Left forelimb (tissue), 1 donor: ENCODE data around the gene CDC42BPA.
"Not testable (repeated sequence)": the region's sequence is repeated elsewhere in the genome, so short reads cannot be mapped to it uniquely, and the experiment has no call there.

Source experiments
- DNase-seq: peaks from one replicate; pipeline ENCODE4 v3.0.0-alpha.2; 2018; ENCODE audit warnings: low spot score

The CDC42BPA gene

GRCh38 chr1:227192163-227192562 is 126.1 kb downstream of the CDC42BPA start:
- no peak for DNase-seq

GRCh38 chr1:227191607-227192006 is 126.7 kb downstream of the CDC42BPA start:
- no peak for DNase-seq

GRCh38 chr1:227190321-227190720 is 128.0 kb downstream of the CDC42BPA start:
- DNase-seq, result no peak

- DNase-seq, result no peak
These were observed 133.0 kb downstream of the CDC42BPA start for GRCh38 chr1:227185291-227185690.

GRCh38 chr1:227182012-227182411 is 136.3 kb downstream of the CDC42BPA start:
- no peak for DNase-seq

- no peak for DNase-seq
These were observed 142.7 kb downstream of the CDC42BPA start for GRCh38 chr1:227175611-227176010.

- no peak for DNase-seq
These were observed 144.1 kb downstream of the CDC42BPA start for GRCh38 chr1:227174164-227174563.

GRCh38 chr1:227170361-227171166 is 147.7 kb downstream of the CDC42BPA start:
- DNase-seq, result no peak

GRCh38 chr1:227169343-227169742 is 148.9 kb downstream of the CDC42BPA start:
- DNase-seq, result no peak

- no peak for DNase-seq
These were observed 150.8 kb downstream of the CDC42BPA start for GRCh38 chr1:227167276-227168101.

GRCh38 chr1:227166559-227166958 is 151.7 kb downstream of the CDC42BPA start:
- no peak for DNase-seq

GRCh38 chr1:227161470-227161869 is 156.8 kb downstream of the CDC42BPA start:
- DNase-seq, result no peak

- no peak for DNase-seq
These were observed 161.8 kb downstream of the CDC42BPA start for GRCh38 chr1:227156520-227156919.

GRCh38 chr1:227155688-227156087 is 162.6 kb downstream of the CDC42BPA start:
- DNase-seq, result no peak

GRCh38 chr1:227155004-227155403 is 163.3 kb downstream of the CDC42BPA start:
- no peak for DNase-seq

- DNase-seq, result no peak
These were observed 165.8 kb downstream of the CDC42BPA start for GRCh38 chr1:227152525-227152924.

- no peak for DNase-seq
These were observed 177.9 kb downstream of the CDC42BPA start for GRCh38 chr1:227140376-227140775.

GRCh38 chr1:227136210-227136820 is 182.0 kb downstream of the CDC42BPA start:
- DNase-seq, result no peak

- DNase-seq, result no peak
These were observed 183.5 kb downstream of the CDC42BPA start for GRCh38 chr1:227134686-227135314.

GRCh38 chr1:227132695-227133094 is 185.6 kb downstream of the CDC42BPA start:
- DNase-seq, result not testable (repeated sequence)

- no peak for DNase-seq
These were observed 187.1 kb downstream of the CDC42BPA start for GRCh38 chr1:227131193-227131592.

- no peak for DNase-seq
These were observed 190.4 kb downstream of the CDC42BPA start for GRCh38 chr1:227127891-227128290.
